Testis (tissue), 2 donors: ENCODE measurements around the gene TBX20.
"Not testable (repeated sequence)": the region's sequence is repeated elsewhere in the genome, so short reads cannot be mapped to it uniquely, and the experiment has no call there.

Experiments
- CTCF ChIP-seq, 3 experiments: fragments of 450-650 bp in 2 of 3; fragments of 200-600 bp in 1 of 3; sonication (generic) in 1 of 3; IDR thresholded peaks; one replicate each; pipeline ENCODE4 v1.5.1; 2016 to 2019; ENCODE audit warnings: antibody characterized with exemption in 3 of 3, mild to moderate bottlenecking in 2 of 3, moderate library complexity in 1 of 3
- POLR2A ChIP-seq: fragments of 450-650 bp; IDR thresholded peaks from one replicate; pipeline ENCODE4 v1.6.1; 2017; ENCODE audit warnings: antibody characterized with exemption, mild to moderate bottlenecking, moderate library complexity

- TF ChIP-seq CTCF (IDR thresholded peaks at IDR 0.05); POLR2A: not testable (repeated sequence)
These were observed 80.7 kb downstream of the TBX20 start for GRCh38 chr7:35173176-35173575.
